ENCODE measurements around the gene MYPOP.
A peak's percentile ranks its signal among the peaks of the same experiment; 100 is the strongest.
"Not testable (repeated sequence)": the region's sequence is repeated elsewhere in the genome, so short reads cannot be mapped to it uniquely, and the experiment has no call there.

MYPOP gene

GRCh38 chr19:45908956-45909355 lies 6.5 kb upstream of the MYPOP start:
- DNase-seq (ENCODE audit: low read depth) = no peak

- no peak for DNase-seq (ENCODE audit: low read depth)
Measured at GRCh38 chr19:45906221-45906620, 3.8 kb upstream of the MYPOP start.

GRCh38 chr19:45905011-45905410 lies 2.6 kb upstream of the MYPOP start:
- DNase-seq (ENCODE audit: low read depth) = no peak

GRCh38 chr19:45902651-45903625 lies 525 bp upstream of the MYPOP start:
- peak; percentile 99 for DNase-seq (ENCODE audit: low read depth)

- no peak for DNase-seq (ENCODE audit: low read depth)
Measured at GRCh38 chr19:45901432-45901911, 941 bp downstream of the MYPOP start.

GRCh38 chr19:45900738-45901431 lies 1.5 kb downstream of the MYPOP start:
- DNase-seq (ENCODE audit: low read depth) = no peak

GRCh38 chr19:45899919-45900589 lies 2.4 kb downstream of the MYPOP start:
- no peak for DNase-seq (ENCODE audit: low read depth)

GRCh38 chr19:45899253-45899652 lies 3.2 kb downstream of the MYPOP start:
- no peak for DNase-seq (ENCODE audit: low read depth)

GRCh38 chr19:45897261-45897812 lies 5.1 kb downstream of the MYPOP start:
- DNase-seq (ENCODE audit: low read depth) = no peak

GRCh38 chr19:45895983-45896599 lies 6.3 kb downstream of the MYPOP start:
- not testable (repeated sequence) for DNase-seq (ENCODE audit: low read depth)

GRCh38 chr19:45895519-45895972 lies 6.9 kb downstream of the MYPOP start:
- no peak for DNase-seq (ENCODE audit: low read depth)

- no peak for DNase-seq (ENCODE audit: low read depth)
Measured at GRCh38 chr19:45890877-45891276, 11.5 kb downstream of the MYPOP start.

- no peak for DNase-seq (ENCODE audit: low read depth)
Measured at GRCh38 chr19:45889210-45889885, 13.1 kb downstream of the MYPOP start.

GRCh38 chr19:45887200-45887710 lies 15.2 kb downstream of the MYPOP start:
- no peak for DNase-seq (ENCODE audit: low read depth)

GRCh38 chr19:45886427-45887199 lies 15.8 kb downstream of the MYPOP start:
- DNase-seq (ENCODE audit: low read depth) = peak; percentile 92

- DNase-seq (ENCODE audit: low read depth) = peak; percentile 72
Measured at GRCh38 chr19:45885556-45886426, 16.6 kb downstream of the MYPOP start, which contains the start of gene IRF2BP1. IRF2BP1 (minus strand) TSS chr19:45886141; CDS start chr19:45885774, 367 bp downstream.

GRCh38 chr19:45884682-45885555 lies 17.5 kb downstream of the MYPOP start:
- DNase-seq (ENCODE audit: low read depth) = no peak

All from HS-27A (cell line).